Measurements from ENCODE around the gene MRPL14.

MRPL14 gene

GRCh38 chr6:44077214-44077946 is 49.9 kb downstream of the MRPL14 start:
- DNase-seq: no peak

GRCh38 chr6:44076356-44077213 is 50.7 kb downstream of the MRPL14 start:
- DNase-seq: no peak

- no peak for DNase-seq
These were observed 51.5 kb downstream of the MRPL14 start for GRCh38 chr6:44075647-44076355.

- DNase-seq: no peak
These were observed 52.2 kb downstream of the MRPL14 start for GRCh38 chr6:44074813-44075646.

- peak; percentile 46 for DNase-seq
These were observed 52.8 kb downstream of the MRPL14 start for GRCh38 chr6:44074439-44074812.

GRCh38 chr6:44073612-44074438 is 53.4 kb downstream of the MRPL14 start:
- no peak for DNase-seq

GRCh38 chr6:44072959-44073611 is 54.2 kb downstream of the MRPL14 start:
- DNase-seq: peak; percentile 65

- DNase-seq: no peak
These were observed 54.7 kb downstream of the MRPL14 start for GRCh38 chr6:44072452-44072958.

GRCh38 chr6:44071670-44072451 is 55.4 kb downstream of the MRPL14 start:
- no peak for DNase-seq

- DNase-seq: no peak
These were observed 58.5 kb downstream of the MRPL14 start for GRCh38 chr6:44068607-44069296.

GRCh38 chr6:44067173-44068139 is 59.8 kb downstream of the MRPL14 start:
- no peak for DNase-seq

- DNase-seq: no peak
These were observed 60.7 kb downstream of the MRPL14 start for GRCh38 chr6:44066394-44067172.

GRCh38 chr6:44065443-44066140 is 61.7 kb downstream of the MRPL14 start:
- DNase-seq: no peak

GRCh38 chr6:44064948-44065272 is 62.3 kb downstream of the MRPL14 start:
- DNase-seq: no peak

- no peak for DNase-seq
These were observed 62.9 kb downstream of the MRPL14 start for GRCh38 chr6:44064089-44064947.

- no peak for DNase-seq
These were observed 63.6 kb downstream of the MRPL14 start for GRCh38 chr6:44063561-44064059.

All from T-helper 9 cell (primary cell).